Mucosa of descending colon (tissue), 3 donors: ENCODE measurements around the gene COPG2. TPM values are rescaled to one million over a fixed set of nuclear protein-coding genes. Genes with fewer than 3 reads are reported as not detected.
"Not testable (repeated sequence)": the region's sequence is repeated elsewhere in the genome, so short reads cannot be mapped to it uniquely, and the experiment has no call there.

ENCODE experiments used
- ATAC-seq: fragments of 200-7000 bp; cut with Tn5 transposase; one replicate; pipeline ENCODE4 v1.9.1; 2020; ENCODE audit warnings: mild to moderate bottlenecking, moderate library complexity
- DNase-seq, 3 donors: peaks; one replicate each; pipeline ENCODE4 v3.0.0-alpha.2; 2020
- H3K36me3 ChIP-seq: fragments of 200-600 bp; one replicate; pipeline ENCODE4 v1.8.0; 2021; ENCODE audit warnings: low read depth, mild to moderate bottlenecking
- H3K4me1 ChIP-seq: fragments of 200-600 bp; one replicate; pipeline ENCODE4 v1.8.0; 2021; ENCODE audit warnings: low read depth, mild to moderate bottlenecking
- H3K4me3 ChIP-seq: fragments of 200-600 bp; one replicate; pipeline ENCODE4 v1.8.0; 2021; ENCODE audit warnings: mild to moderate bottlenecking
- H3K9me3 ChIP-seq: fragments of 200-600 bp; one replicate; pipeline ENCODE4 v1.8.0; 2021; ENCODE audit warnings: mild to moderate bottlenecking
- intact Hi-C, 2 donors: fragments of 100-400 bp; cut with DNase I in 1 of 2; cut with micrococcal nuclease in 1 of 2; formaldehyde crosslinking; loops; one replicate each; pipeline versions ENCODE4 v1.11.0 to v1.11.1; 2022; cut with DNase I, micrococcal nuclease
- total RNA-seq, 3 donors: library from RNA; stranded (reverse); fragmentation: NEBNext Ultra II Directional in 2 of 3; extraction: Animal tissue kit (Norgen Biotek cat#: 25700) in 2 of 3; gene quantifications; one replicate each; pipeline versions ENCODE4 v1.2.1 to v1.2.4, GENCODE V29; 2021 to 2023
- TF ChIP-seq, protein P1 (sequence below): fragments of 200-600 bp; IDR thresholded peaks from one replicate; pipeline ENCODE4 v1.8.0; 2022; ENCODE audit warnings: antibody characterized with exemption, mild to moderate bottlenecking
- donor health status: DM: no; HTN: no; CAD: no; lungs with moderate emphysema.
- donor health status: DM: no; HTN: no; CAD: no.
- donor health status: DM: no; HTN: yes; CAD: no.

Gene COPG2
- total RNA-seq, 3 donors from 2014 or later = 13.8 to 20.2 (median 16.2) TPM

DNA sequence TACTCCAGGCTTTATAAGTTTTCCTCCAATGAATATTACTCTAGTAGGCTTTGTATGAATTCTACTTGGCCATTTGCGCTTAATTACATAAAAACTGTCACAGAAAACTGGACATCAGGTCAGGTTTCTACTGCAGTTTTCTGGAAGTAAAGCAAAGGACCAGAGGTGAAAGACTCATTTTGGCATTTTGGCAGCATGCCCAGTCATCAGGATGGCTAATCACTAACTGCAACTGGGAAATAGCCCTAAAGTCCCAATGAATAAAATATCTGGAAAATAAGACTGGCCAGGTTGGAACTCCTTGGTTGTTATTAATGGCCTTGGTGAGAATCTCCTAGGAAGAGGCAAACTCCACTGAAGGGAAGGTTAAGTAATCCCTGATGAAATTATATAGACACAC, 75.5 kb downstream of the COPG2 start:
- Histone ChIP-seq H3K4me3 (no peak overlapping the region), H3K9me3 (no peaks in the 10 kb centered on the region), H3K4me1 (no peaks in the 10 kb centered on the region), H3K36me3 (no peaks in the 10 kb centered on the region)
- no peak for ATAC-seq
- DNase-seq = no peak
- TF ChIP-seq, protein P1, sequence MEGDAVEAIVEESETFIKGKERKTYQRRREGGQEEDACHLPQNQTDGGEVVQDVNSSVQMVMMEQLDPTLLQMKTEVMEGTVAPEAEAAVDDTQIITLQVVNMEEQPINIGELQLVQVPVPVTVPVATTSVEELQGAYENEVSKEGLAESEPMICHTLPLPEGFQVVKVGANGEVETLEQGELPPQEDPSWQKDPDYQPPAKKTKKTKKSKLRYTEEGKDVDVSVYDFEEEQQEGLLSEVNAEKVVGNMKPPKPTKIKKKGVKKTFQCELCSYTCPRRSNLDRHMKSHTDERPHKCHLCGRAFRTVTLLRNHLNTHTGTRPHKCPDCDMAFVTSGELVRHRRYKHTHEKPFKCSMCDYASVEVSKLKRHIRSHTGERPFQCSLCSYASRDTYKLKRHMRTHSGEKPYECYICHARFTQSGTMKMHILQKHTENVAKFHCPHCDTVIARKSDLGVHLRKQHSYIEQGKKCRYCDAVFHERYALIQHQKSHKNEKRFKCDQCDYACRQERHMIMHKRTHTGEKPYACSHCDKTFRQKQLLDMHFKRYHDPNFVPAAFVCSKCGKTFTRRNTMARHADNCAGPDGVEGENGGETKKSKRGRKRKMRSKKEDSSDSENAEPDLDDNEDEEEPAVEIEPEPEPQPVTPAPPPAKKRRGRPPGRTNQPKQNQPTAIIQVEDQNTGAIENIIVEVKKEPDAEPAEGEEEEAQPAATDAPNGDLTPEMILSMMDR = no peak
- intact Hi-C loops = no loop called here

DNA sequence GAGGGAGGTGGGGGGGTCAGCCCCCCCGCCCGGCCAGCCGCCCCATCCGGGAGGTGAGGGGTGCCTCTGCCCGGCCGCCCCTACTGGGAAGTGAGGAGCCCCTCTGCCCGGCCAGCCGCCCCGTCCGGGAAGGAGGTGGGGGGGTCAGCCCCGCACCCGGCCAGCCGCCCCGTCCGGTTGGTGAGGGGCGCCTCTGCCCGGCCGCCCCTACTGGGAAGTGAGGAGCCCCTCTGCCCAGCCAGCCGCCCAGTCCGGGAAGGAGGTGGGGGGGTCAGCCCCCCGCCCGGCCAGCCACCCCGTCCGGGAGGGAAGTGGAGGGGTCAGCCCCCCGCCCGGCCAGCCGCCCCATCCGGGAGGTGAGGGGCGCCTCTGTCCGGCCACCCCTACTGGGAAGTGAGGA, 77.1 kb downstream of the COPG2 start:
- H3K4me3 ChIP-seq, ATAC-seq, DNase-seq, intact Hi-C loops, H3K36me3 ChIP-seq, H3K4me1 ChIP-seq, H3K9me3 ChIP-seq: not testable (repeated sequence)

DNA sequence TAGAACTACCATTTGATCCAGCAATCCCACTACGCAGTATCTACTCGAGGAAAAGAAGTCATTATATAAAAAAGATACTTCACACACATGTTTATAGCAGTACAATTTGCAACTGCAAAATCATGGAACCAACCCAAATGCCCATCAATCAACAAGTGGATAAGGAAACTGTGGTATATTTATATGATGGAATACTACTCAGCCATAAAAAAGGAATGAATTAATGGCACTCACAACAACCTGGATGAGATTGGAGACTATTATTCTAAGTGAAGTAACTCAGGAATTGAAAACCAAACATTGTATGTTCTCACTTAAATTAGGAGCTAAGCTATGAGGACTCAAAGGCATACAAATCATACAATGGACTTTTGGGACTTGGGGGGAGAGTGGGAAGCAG, 82.6 kb downstream of the COPG2 start:
- intact Hi-C loops, H3K9me3 ChIP-seq, H3K36me3 ChIP-seq, H3K4me1 ChIP-seq, H3K4me3 ChIP-seq, ATAC-seq, DNase-seq: not testable (repeated sequence)

DNA sequence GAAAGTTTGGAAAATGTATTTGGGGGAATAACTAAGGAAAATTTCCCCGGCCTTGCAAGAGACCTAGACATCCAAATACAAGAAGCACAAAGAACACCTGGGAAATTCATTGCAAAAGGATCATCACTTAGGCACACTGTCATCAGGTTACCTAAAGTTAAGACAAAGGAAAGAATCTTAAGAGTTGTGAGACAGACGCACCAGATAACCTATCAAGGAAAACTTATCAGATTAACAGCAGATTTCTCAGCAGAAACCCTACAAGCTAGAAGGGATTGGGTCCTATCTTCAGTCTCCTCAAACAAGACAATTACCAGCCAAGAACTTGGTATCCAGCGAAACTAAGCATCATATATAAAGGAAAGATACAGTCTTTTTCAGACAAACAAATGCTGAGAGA, 93.4 kb downstream of the COPG2 start:
- ATAC-seq, H3K36me3 ChIP-seq, H3K4me1 ChIP-seq, H3K4me3 ChIP-seq, H3K9me3 ChIP-seq, DNase-seq, intact Hi-C loops: not testable (repeated sequence)

DNA sequence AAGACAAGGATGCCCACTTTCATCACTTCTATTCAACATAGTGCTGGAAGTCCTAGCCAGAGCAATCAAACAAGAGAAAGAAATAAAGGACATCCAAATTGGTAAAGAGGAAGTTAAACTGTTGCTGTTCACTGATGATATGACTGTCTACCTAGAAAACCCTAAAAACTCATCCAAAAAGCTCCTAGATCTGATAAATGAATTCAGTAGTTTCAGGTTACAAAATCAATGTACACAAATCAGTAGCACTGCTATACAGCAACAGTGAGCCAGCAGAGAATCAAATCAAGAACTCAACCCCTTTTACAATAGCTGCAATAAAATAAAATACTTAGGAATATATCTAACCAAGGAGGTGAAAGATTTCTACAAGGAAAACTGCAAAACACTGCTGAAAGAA, 98.4 kb downstream of the COPG2 start:
- H3K9me3 ChIP-seq, ATAC-seq, H3K36me3 ChIP-seq, H3K4me1 ChIP-seq, intact Hi-C loops, H3K4me3 ChIP-seq, DNase-seq: not testable (repeated sequence)

DNA sequence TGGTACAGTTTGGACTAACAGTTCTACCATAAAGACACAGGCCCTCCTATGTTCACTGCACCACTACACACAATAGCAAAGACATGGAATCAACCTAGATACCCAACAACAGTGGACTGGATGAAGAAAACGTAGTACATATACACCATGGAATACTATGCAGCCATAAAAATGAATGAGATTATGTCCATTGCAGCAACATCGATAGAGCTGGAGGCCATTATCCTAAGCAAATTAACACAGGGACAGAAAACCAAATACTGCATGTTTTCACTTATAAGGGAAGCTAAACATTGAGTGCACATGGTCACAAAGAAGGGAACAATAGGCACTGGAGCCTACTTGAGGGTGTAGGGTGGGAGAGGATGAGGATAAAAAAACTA, 101.7 kb downstream of the COPG2 start:
- TF ChIP-seq, protein P1 = no peak
- H3K36me3 ChIP-seq = no peaks in the 10 kb centered on the region
- H3K4me3 ChIP-seq = no peak overlapping the region
- no peaks in the 10 kb centered on the region for H3K4me1 ChIP-seq
- H3K9me3 ChIP-seq = no peaks in the 10 kb centered on the region
- ATAC-seq = no peak
- intact Hi-C loops = no loop called here
- DNase-seq = no peak

DNA sequence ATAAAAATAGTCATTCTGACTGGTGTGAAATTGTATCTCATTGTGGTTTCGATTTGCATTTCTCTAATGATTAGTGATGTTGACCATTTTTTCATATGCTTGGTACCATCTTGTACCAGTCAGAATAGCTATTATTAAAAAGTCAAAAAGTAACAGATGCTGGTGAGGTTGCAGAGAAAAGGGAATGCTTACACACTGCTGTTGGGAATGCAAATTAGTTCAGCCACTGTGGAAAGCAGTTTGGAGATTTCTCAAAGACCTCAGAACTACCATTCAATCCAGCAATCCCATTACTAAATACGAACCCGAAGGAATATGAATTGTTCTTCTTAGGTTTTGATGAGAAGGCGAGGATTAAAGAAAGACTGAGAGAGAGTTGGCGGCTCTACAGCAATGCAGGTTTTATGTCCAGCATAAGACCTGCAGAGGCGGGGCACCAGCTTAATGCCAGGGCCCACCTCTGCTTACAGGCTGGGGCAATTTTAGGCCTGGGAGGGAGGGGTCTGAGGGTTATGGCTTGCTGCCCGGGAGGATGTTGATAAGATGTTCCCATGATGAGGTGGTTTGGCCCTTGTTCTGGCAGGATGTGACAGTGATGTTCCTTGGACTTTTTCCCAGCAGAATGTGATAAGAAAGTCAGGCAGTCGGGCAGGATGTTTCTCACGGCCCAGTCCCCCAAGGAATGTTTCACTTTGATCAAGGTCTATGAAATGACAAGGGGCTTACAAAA, 102.2 kb downstream of the COPG2 start:
- H3K36me3 ChIP-seq = no peaks in the 10 kb centered on the region
- ATAC-seq = no peak
- no peak for DNase-seq
- TF ChIP-seq, protein P1 = no peak
- H3K9me3 ChIP-seq = no peaks in the 10 kb centered on the region
- no peaks in the 10 kb centered on the region for H3K4me1 ChIP-seq
- intact Hi-C loops = no loop called here
- no peak overlapping the region for H3K4me3 ChIP-seq

DNA sequence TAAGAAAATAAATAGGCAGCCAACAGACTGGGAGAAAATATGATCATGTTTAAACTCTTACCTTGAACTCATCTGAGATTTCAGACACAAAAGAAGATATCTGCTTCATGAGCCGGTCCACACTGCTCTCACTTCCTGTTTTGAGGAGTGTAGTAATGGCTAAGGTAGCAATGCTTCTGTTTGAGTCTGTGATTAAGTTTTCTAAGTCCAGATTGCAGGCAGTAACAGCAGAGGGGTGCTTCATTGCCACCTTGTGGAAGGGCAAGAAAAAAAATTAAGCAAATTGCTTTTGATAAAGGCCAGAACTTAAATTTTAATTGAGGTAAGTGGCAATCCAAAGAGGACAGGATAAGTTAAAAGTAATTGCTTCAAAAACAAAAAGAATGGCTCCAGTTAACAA, 107.6 kb downstream of the COPG2 start:
- ATAC-seq (peak; percentile 74), DNase-seq (peak in 1 of 3 donors; percentile 6)
- no peaks in the 10 kb centered on the region for H3K4me1 ChIP-seq
- TF ChIP-seq, protein P1 = no peak
- H3K9me3 ChIP-seq = no peaks in the 10 kb centered on the region
- H3K36me3 ChIP-seq = no peaks in the 10 kb centered on the region
- intact Hi-C loops = no loop called here
- no peak overlapping the region for H3K4me3 ChIP-seq
